A673 (cell line): Measurements from ENCODE around the gene GRIP1.

ENCODE experiments used
- EZH2 ChIP-seq: fragments of 200-600 bp; sonication (generic); IDR thresholded peaks from 2 replicates; pipeline ENCODE4 v1.6.1; 2017; ENCODE audit warnings: borderline replicate concordance, low read depth, mild to moderate bottlenecking, mixed read lengths, antibody characterized with exemption, low read length; ENCODE audit not compliant: poor library complexity, severe bottlenecking
- TF ChIP-seq, protein P1 (sequence below): fragments of 300-800, 200-600 bp; sonication (generic); conservative IDR thresholded peaks from 2 replicates; pipeline ENCODE4 v1.5.1; 2017; ENCODE audit warnings: low read depth, mild to moderate bottlenecking, antibody characterized with exemption, low read length, moderate library complexity, mixed read lengths

DNA sequence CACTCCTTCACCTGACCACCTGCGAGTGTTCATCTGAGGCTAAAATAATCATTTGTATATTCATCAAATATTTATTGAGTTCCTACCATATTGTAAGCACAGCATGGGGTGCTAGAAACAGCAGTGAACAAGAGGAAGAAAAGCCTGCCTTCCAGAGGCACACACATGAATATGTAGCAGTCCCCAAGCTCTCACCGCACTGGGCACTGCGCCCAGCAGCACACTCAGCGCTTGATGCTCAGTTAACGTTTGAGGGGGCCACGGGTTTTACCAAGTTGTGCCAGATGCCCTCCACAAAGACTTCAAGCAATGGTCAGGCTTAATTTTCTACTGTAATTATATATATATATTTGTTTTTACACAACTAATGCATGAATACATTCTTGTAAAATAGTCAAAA, 324.6 kb downstream of the GRIP1 start:
- TF ChIP-seq, protein P1, sequence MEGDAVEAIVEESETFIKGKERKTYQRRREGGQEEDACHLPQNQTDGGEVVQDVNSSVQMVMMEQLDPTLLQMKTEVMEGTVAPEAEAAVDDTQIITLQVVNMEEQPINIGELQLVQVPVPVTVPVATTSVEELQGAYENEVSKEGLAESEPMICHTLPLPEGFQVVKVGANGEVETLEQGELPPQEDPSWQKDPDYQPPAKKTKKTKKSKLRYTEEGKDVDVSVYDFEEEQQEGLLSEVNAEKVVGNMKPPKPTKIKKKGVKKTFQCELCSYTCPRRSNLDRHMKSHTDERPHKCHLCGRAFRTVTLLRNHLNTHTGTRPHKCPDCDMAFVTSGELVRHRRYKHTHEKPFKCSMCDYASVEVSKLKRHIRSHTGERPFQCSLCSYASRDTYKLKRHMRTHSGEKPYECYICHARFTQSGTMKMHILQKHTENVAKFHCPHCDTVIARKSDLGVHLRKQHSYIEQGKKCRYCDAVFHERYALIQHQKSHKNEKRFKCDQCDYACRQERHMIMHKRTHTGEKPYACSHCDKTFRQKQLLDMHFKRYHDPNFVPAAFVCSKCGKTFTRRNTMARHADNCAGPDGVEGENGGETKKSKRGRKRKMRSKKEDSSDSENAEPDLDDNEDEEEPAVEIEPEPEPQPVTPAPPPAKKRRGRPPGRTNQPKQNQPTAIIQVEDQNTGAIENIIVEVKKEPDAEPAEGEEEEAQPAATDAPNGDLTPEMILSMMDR, result no peak
- no peak for TF ChIP-seq EZH2
